Sigmoid colon (tissue), 3 donors: Measurements from ENCODE around the gene NLGN1.

ENCODE experiments used
- POLR2A ChIP-seq, 2 donors: fragments of 450-650 bp; IDR thresholded peaks; one replicate each; pipeline ENCODE4 v1.6.1; 2016; ENCODE audit warnings: antibody characterized with exemption in 2 of 2, mild to moderate bottlenecking in 2 of 2, moderate library complexity in 2 of 2
- TF ChIP-seq, protein P1 (sequence below), 4 experiments: fragments of 450-650 bp in 3 of 4; fragments of 200-600 bp in 1 of 4; IDR thresholded peaks; one replicate each; pipeline ENCODE4 v1.5.1; 2016 to 2019; ENCODE audit warnings: antibody characterized with exemption in 4 of 4, mild to moderate bottlenecking in 3 of 4, moderate library complexity in 2 of 4

DNA sequence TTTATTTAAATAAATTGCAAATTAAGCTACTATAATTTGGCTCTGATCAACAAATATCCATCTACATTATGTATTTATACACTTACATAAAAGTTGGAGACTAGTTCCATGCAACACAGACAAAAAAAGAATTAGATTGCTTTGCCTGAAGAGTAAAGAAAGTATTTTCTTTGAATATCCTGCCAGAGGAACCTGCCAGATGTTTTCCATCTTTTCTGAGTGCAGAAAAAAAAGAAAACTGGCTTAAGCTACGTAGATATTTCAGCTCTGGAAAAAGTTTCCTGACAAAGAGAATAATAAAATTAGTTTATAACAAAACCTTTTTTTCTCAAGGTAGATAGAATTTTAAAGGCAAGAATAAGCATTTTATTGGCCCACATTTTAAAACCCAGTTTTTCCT, 854.1 kb downstream of the NLGN1 start:
- TF ChIP-seq, protein P1, sequence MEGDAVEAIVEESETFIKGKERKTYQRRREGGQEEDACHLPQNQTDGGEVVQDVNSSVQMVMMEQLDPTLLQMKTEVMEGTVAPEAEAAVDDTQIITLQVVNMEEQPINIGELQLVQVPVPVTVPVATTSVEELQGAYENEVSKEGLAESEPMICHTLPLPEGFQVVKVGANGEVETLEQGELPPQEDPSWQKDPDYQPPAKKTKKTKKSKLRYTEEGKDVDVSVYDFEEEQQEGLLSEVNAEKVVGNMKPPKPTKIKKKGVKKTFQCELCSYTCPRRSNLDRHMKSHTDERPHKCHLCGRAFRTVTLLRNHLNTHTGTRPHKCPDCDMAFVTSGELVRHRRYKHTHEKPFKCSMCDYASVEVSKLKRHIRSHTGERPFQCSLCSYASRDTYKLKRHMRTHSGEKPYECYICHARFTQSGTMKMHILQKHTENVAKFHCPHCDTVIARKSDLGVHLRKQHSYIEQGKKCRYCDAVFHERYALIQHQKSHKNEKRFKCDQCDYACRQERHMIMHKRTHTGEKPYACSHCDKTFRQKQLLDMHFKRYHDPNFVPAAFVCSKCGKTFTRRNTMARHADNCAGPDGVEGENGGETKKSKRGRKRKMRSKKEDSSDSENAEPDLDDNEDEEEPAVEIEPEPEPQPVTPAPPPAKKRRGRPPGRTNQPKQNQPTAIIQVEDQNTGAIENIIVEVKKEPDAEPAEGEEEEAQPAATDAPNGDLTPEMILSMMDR (IDR thresholded peaks at IDR 0.05): no peak
- no peak for TF ChIP-seq POLR2A (IDR thresholded peaks at IDR 0.05)
